HL-60 (cell line): Measurements from ENCODE around the gene KCNK7.

Experiments used
- GABPA ChIP-seq: IDR thresholded peaks from 2 replicates; pipeline ENCODE4 v1.6.1; 2012; ENCODE audit warnings: low read depth
- POLR2AphosphoS5 ChIP-seq: IDR thresholded peaks from 2 replicates; pipeline ENCODE4 v1.6.1; 2012; ENCODE audit warnings: low read depth
- SPI1 ChIP-seq: IDR thresholded peaks from 2 replicates; pipeline ENCODE4 v1.6.1; 2012; ENCODE audit warnings: low read depth, mild to moderate bottlenecking, borderline replicate concordance
- TF ChIP-seq, protein P1 (sequence below): IDR thresholded peaks from one replicate; pipeline ENCODE4 v1.5.1; 2011; ENCODE audit warnings: low read length, control low read depth, inconsistent platforms; ENCODE audit not compliant: insufficient read depth

DNA sequence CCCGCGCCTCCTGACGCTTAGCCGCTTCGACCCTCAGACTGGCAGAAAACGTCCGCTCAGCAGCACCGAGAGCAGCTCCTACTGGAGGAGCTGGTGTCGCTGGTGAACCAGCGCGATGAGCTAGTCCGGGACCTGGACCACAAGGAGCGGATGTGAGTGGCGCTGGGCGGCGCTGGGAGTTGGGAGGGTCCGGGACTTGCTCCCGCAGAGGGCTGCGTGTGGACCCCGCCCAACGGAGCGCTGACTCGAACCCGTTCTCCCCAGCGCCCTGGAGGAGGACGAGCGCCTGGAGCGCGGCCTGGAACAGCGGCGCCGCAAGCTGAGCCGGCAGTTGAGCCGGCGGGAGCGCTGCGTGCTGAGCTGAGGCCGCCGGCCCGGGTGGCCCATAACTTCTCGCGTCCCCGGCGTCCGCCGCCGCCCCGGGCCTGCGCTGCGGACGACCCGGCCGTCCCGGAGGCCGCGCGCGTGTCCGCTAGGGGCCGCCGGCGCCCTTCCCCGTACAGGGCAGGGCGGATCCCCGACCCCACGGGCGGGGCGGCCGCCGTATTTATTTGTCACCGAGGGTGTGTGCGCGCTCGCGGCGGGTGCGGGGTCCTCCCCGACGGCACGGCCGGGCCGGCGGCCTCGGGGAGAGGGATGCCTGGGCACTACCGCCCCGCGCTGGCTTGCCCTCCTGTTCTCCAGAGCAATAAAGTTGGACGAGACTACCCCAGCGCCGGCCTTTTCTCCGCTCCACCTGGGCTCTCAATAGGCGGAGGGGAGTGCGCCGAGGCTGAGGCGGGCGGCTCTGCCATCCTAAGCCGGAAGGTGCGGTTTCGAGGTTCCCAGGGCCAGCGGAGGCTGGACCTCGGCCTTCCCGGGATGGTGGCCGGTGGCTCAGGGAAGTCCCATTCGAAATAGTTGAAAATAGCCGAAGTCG is 3.4 kb downstream of the KCNK7 start:
- TF ChIP-seq GABPA: no peak
- TF ChIP-seq POLR2AphosphoS5: no peak
- TF ChIP-seq, protein P1, sequence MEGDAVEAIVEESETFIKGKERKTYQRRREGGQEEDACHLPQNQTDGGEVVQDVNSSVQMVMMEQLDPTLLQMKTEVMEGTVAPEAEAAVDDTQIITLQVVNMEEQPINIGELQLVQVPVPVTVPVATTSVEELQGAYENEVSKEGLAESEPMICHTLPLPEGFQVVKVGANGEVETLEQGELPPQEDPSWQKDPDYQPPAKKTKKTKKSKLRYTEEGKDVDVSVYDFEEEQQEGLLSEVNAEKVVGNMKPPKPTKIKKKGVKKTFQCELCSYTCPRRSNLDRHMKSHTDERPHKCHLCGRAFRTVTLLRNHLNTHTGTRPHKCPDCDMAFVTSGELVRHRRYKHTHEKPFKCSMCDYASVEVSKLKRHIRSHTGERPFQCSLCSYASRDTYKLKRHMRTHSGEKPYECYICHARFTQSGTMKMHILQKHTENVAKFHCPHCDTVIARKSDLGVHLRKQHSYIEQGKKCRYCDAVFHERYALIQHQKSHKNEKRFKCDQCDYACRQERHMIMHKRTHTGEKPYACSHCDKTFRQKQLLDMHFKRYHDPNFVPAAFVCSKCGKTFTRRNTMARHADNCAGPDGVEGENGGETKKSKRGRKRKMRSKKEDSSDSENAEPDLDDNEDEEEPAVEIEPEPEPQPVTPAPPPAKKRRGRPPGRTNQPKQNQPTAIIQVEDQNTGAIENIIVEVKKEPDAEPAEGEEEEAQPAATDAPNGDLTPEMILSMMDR: no peak
- TF ChIP-seq SPI1: no peak
